HEK293 (cell line): ENCODE measurements around the gene MAN2B1.

Experiments
- GFI1B ChIP-seq: fragments of 450-650 bp; formaldehyde crosslinking; IDR thresholded peaks from 2 replicates; pipeline ENCODE4 v1.5.1; 2016; ENCODE audit warnings: missing biosample characterization, missing genetic modification characterization
- IKZF3 ChIP-seq: fragments of 450-650 bp; IDR thresholded peaks from 2 replicates; pipeline ENCODE4 v1.5.0; 2018; ENCODE audit warnings: missing biosample characterization, mild to moderate bottlenecking, missing genetic modification characterization, moderate library complexity
- MYNN ChIP-seq: fragments of 450-650 bp; formaldehyde crosslinking; IDR thresholded peaks from 2 replicates; pipeline ENCODE4 v1.5.1; 2016; ENCODE audit warnings: missing biosample characterization, missing genetic modification characterization, borderline replicate concordance
- SP2 ChIP-seq: fragments of 450-650 bp; formaldehyde crosslinking; IDR thresholded peaks from 2 replicates; pipeline ENCODE4 v1.5.1; 2016; ENCODE audit warnings: missing biosample characterization, missing genetic modification characterization
- ZBTB8A ChIP-seq: fragments of 450-650 bp; formaldehyde crosslinking; IDR thresholded peaks from 2 replicates; pipeline ENCODE4 v1.5.1; 2016; ENCODE audit warnings: missing biosample characterization, missing genetic modification characterization
- ZIC2 ChIP-seq: fragments of 450-650 bp; formaldehyde crosslinking; IDR thresholded peaks from 2 replicates; pipeline ENCODE4 v1.5.1; 2016; ENCODE audit warnings: missing biosample characterization, missing genetic modification characterization
- ZNF10 ChIP-seq: fragments of 450-650 bp; formaldehyde crosslinking; IDR thresholded peaks from 2 replicates; pipeline ENCODE4 v1.5.1; 2017; ENCODE audit warnings: missing biosample characterization, missing genetic modification characterization
- ZNF16 ChIP-seq: fragments of 450-650 bp; formaldehyde crosslinking; IDR thresholded peaks from 2 replicates; pipeline ENCODE4 v1.5.1; 2016; ENCODE audit warnings: low read depth, missing biosample characterization, missing genetic modification characterization
- ZNF274 ChIP-seq, 2 experiments: fragments of 200-500 bp in 1 of 2; fragments of 450-650 bp in 1 of 2; sonication (Bioruptor generic) in 1 of 2; formaldehyde crosslinking in 1 of 2; IDR thresholded peaks; 2 replicates each; pipeline versions ENCODE4 v1.5.1 to v1.6.1; 2014 to 2016; ENCODE audit warnings: borderline replicate concordance in 1 of 2, inconsistent platforms in 1 of 2, low read length in 1 of 2, missing biosample characterization in 1 of 2, missing genetic modification characterization in 1 of 2
- ZNF324 ChIP-seq: fragments of 450-650 bp; formaldehyde crosslinking; IDR thresholded peaks from 2 replicates; pipeline ENCODE4 v1.5.1; 2016; ENCODE audit warnings: missing biosample characterization, missing genetic modification characterization
- ZNF350 ChIP-seq: fragments of 450-650 bp; formaldehyde crosslinking; IDR thresholded peaks from 2 replicates; pipeline ENCODE4 v1.5.0; 2017; ENCODE audit warnings: missing biosample characterization, mild to moderate bottlenecking, missing genetic modification characterization
- ZNF391 ChIP-seq: fragments of 450-650 bp; formaldehyde crosslinking; IDR thresholded peaks from 2 replicates; pipeline ENCODE4 v1.5.1; 2016; ENCODE audit warnings: low read depth, missing biosample characterization, missing genetic modification characterization, borderline replicate concordance
- ZNF530 ChIP-seq: fragments of 450-650 bp; formaldehyde crosslinking; IDR thresholded peaks from 2 replicates; pipeline ENCODE4 v1.5.1; 2016; ENCODE audit warnings: low read depth, missing biosample characterization, missing genetic modification characterization
- ZNF558 ChIP-seq: fragments of 450-650 bp; formaldehyde crosslinking; IDR thresholded peaks from 2 replicates; pipeline ENCODE4 v1.5.1; 2016; ENCODE audit warnings: missing biosample characterization, missing genetic modification characterization
- ZNF585B ChIP-seq: fragments of 450-650 bp; formaldehyde crosslinking; IDR thresholded peaks from 2 replicates; pipeline ENCODE4 v1.5.1; 2016; ENCODE audit warnings: missing biosample characterization, missing genetic modification characterization
- ZNF596 ChIP-seq: fragments of 450-650 bp; IDR thresholded peaks from 2 replicates; pipeline ENCODE4 v1.5.0; 2018; ENCODE audit warnings: missing biosample characterization, mild to moderate bottlenecking, missing genetic modification characterization, moderate library complexity
- ZNF791 ChIP-seq: fragments of 450-650 bp; formaldehyde crosslinking; IDR thresholded peaks from 2 replicates; pipeline ENCODE4 v1.5.1; 2016; ENCODE audit warnings: missing biosample characterization, missing genetic modification characterization
- TF ChIP-seq, protein P1 (sequence below): fragments of 450-650 bp; formaldehyde crosslinking; IDR thresholded peaks from 2 replicates; pipeline ENCODE4 v1.5.1; 2017; ENCODE audit warnings: missing biosample characterization, missing genetic modification characterization
- TF ChIP-seq, protein P2 (sequence below): fragments of 450-650 bp; formaldehyde crosslinking; IDR thresholded peaks from 2 replicates; pipeline ENCODE4 v1.5.1; 2016; ENCODE audit warnings: missing biosample characterization, missing genetic modification characterization
- TF ChIP-seq, protein P3 (sequence below): fragments of 450-650 bp; IDR thresholded peaks from 2 replicates; pipeline ENCODE4 v1.5.1; 2018; ENCODE audit warnings: missing biosample characterization, missing genetic modification characterization
- TF ChIP-seq, protein P4 (sequence below): fragments of 450-650 bp; formaldehyde crosslinking; IDR thresholded peaks from 2 replicates; pipeline ENCODE4 v1.5.0; 2017; ENCODE audit warnings: missing biosample characterization, missing genetic modification characterization, borderline replicate concordance
- TF ChIP-seq, protein P5 (sequence below): fragments of 450-650 bp; formaldehyde crosslinking; IDR thresholded peaks from 2 replicates; pipeline ENCODE4 v1.5.1; 2016; ENCODE audit warnings: missing biosample characterization, missing genetic modification characterization
- TF ChIP-seq, protein P6 (sequence below): fragments of 450-650 bp; formaldehyde crosslinking; conservative IDR thresholded peaks from 2 replicates; pipeline ENCODE4 v1.5.1; 2016; ENCODE audit warnings: low read depth, missing biosample characterization, missing genetic modification characterization

Gene MAN2B1

DNA sequence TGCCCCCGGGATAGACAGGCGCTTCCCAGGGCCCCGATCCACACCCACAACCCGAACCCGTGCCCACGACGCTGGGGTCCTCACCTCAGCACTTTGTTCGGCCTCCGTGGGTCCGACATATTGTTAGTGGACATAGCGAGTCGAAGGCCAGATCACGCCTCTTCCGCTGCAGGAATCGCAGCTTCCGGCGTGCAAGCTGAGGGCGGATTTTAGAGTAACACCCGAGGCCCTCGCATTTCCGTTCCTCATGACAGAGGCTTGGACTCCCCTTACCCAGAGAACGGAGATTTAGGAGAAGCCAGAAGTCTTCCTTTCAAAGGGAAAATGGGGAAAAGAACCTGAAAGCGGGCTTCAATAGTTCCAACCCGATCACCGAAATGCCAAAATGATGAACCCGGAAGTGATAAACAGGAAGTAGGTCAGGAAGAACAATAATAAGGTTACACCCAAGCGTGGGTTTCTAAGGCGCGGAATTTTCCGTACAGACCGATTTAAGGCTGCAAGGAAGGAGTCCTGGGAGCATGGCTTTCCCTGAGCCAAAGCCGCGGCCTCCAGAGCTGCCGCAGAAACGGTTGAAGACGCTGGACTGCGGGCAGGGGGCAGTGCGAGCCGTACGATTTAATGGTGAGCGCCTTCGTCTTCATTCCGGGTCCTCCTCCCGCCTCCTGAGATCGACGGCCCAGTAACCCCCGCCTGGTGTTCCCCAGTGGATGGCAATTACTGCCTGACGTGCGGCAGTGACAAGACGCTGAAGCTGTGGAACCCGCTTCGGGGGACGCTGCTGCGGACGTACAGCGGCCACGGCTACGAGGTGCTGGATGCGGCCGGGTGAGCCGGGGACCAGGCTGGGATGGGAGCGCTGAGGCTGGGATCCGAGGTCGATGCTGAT is 3.0 kb upstream of the MAN2B1 start (continued):
- TF ChIP-seq, protein P1, sequence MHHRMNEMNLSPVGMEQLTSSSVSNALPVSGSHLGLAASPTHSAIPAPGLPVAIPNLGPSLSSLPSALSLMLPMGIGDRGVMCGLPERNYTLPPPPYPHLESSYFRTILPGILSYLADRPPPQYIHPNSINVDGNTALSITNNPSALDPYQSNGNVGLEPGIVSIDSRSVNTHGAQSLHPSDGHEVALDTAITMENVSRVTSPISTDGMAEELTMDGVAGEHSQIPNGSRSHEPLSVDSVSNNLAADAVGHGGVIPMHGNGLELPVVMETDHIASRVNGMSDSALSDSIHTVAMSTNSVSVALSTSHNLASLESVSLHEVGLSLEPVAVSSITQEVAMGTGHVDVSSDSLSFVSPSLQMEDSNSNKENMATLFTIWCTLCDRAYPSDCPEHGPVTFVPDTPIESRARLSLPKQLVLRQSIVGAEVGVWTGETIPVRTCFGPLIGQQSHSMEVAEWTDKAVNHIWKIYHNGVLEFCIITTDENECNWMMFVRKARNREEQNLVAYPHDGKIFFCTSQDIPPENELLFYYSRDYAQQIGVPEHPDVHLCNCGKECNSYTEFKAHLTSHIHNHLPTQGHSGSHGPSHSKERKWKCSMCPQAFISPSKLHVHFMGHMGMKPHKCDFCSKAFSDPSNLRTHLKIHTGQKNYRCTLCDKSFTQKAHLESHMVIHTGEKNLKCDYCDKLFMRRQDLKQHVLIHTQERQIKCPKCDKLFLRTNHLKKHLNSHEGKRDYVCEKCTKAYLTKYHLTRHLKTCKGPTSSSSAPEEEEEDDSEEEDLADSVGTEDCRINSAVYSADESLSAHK (tag by site-specific recombination): peak; percentile 42; the same call in 1 of the 2 replicates
- TF ChIP-seq, protein P2, sequence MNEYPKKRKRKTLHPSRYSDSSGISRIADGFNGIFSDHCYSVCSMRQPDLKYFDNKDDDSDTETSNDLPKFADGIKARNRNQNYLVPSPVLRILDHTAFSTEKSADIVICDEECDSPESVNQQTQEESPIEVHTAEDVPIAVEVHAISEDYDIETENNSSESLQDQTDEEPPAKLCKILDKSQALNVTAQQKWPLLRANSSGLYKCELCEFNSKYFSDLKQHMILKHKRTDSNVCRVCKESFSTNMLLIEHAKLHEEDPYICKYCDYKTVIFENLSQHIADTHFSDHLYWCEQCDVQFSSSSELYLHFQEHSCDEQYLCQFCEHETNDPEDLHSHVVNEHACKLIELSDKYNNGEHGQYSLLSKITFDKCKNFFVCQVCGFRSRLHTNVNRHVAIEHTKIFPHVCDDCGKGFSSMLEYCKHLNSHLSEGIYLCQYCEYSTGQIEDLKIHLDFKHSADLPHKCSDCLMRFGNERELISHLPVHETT: peak; percentile 100
- TF ChIP-seq ZBTB8A (tag by site-specific recombination) (peak; percentile 62), GFI1B (tag by site-specific recombination) (no peak), ZNF324 (tag by site-specific recombination) (peak; percentile 98), ZIC2 (tag by site-specific recombination) (no peak), ZNF350 (tag by site-specific recombination) (no peak), ZNF596 (no peak), SP2 (tag by site-specific recombination) (peak; percentile 76), ZNF274 (IDR thresholded peaks at IDR 0.05; ENCODE audit: low read length) (no peak), ZNF274 (tag by site-specific recombination; IDR thresholded peaks at IDR 0.05; ENCODE audit: borderline replicate concordance) (no peak), ZNF530 (tag by site-specific recombination) (no peak), ZNF391 (tag by site-specific recombination) (peak; percentile 96), ZNF791 (no peak), ZNF558 (tag by site-specific recombination) (peak; percentile 74; the same call in 1 of the 2 replicates), IKZF3 (tag by site-specific recombination) (no peak; the same call in 1 of the 2 replicates), ZNF10 (peak; percentile 10; the same call in 1 of the 2 replicates), MYNN (tag by site-specific recombination) (no peak), ZNF16 (no peak), ZNF585B (tag by site-specific recombination) (no peak)
- TF ChIP-seq, protein P3, sequence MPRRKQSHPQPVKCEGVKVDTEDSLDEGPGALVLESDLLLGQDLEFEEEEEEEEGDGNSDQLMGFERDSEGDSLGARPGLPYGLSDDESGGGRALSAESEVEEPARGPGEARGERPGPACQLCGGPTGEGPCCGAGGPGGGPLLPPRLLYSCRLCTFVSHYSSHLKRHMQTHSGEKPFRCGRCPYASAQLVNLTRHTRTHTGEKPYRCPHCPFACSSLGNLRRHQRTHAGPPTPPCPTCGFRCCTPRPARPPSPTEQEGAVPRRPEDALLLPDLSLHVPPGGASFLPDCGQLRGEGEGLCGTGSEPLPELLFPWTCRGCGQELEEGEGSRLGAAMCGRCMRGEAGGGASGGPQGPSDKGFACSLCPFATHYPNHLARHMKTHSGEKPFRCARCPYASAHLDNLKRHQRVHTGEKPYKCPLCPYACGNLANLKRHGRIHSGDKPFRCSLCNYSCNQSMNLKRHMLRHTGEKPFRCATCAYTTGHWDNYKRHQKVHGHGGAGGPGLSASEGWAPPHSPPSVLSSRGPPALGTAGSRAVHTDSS (tag by site-specific recombination): peak; percentile 53
- TF ChIP-seq, protein P4, sequence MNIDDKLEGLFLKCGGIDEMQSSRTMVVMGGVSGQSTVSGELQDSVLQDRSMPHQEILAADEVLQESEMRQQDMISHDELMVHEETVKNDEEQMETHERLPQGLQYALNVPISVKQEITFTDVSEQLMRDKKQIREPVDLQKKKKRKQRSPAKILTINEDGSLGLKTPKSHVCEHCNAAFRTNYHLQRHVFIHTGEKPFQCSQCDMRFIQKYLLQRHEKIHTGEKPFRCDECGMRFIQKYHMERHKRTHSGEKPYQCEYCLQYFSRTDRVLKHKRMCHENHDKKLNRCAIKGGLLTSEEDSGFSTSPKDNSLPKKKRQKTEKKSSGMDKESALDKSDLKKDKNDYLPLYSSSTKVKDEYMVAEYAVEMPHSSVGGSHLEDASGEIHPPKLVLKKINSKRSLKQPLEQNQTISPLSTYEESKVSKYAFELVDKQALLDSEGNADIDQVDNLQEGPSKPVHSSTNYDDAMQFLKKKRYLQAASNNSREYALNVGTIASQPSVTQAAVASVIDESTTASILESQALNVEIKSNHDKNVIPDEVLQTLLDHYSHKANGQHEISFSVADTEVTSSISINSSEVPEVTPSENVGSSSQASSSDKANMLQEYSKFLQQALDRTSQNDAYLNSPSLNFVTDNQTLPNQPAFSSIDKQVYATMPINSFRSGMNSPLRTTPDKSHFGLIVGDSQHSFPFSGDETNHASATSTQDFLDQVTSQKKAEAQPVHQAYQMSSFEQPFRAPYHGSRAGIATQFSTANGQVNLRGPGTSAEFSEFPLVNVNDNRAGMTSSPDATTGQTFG: 0 out of 2 replicates have a peak, but pooled peaks have one; percentile 60
- TF ChIP-seq, protein P5, sequence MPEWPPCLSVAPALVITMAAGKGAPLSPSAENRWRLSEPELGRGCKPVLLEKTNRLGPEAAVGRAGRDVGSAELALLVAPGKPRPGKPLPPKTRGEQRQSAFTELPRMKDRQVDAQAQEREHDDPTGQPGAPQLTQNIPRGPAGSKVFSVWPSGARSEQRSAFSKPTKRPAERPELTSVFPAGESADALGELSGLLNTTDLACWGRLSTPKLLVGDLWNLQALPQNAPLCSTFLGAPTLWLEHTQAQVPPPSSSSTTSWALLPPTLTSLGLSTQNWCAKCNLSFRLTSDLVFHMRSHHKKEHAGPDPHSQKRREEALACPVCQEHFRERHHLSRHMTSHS (tag by site-specific recombination): peak; percentile 59; the same call in 1 of the 2 replicates
- TF ChIP-seq, protein P6, sequence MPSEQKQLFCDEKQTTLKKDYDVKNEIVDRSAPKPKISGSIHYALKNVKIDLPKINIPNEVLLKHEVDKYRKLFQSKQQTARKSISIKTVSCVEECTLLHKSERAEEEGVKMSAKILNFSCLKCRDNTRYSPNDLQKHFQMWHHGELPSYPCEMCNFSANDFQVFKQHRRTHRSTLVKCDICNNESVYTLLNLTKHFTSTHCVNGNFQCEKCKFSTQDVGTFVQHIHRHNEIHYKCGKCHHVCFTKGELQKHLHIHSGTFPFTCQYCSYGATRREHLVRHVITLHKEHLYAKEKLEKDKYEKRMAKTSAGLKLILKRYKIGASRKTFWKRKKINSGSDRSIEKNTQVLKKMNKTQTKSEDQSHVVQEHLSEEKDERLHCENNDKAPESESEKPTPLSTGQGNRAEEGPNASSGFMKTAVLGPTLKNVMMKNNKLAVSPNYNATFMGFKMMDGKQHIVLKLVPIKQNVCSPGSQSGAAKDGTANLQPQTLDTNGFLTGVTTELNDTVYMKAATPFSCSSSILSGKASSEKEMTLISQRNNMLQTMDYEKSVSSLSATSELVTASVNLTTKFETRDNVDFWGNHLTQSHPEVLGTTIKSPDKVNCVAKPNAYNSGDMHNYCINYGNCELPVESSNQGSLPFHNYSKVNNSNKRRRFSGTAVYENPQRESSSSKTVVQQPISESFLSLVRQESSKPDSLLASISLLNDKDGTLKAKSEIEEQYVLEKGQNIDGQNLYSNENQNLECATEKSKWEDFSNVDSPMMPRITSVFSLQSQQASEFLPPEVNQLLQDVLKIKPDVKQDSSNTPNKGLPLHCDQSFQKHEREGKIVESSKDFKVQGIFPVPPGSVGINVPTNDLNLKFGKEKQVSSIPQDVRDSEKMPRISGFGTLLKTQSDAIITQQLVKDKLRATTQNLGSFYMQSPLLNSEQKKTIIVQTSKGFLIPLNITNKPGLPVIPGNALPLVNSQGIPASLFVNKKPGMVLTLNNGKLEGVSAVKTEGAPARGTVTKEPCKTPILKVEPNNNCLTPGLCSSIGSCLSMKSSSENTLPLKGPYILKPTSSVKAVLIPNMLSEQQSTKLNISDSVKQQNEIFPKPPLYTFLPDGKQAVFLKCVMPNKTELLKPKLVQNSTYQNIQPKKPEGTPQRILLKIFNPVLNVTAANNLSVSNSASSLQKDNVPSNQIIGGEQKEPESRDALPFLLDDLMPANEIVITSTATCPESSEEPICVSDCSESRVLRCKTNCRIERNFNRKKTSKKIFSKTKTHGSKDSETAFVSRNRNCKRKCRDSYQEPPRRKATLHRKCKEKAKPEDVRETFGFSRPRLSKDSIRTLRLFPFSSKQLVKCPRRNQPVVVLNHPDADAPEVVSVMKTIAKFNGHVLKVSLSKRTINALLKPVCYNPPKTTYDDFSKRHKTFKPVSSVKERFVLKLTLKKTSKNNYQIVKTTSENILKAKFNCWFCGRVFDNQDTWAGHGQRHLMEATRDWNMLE: peak; percentile 99
